GM18508 (cell line): ENCODE data around the gene TRAF3IP3.
A peak's percentile ranks its signal among the peaks of the same experiment; 100 is the strongest.

ENCODE experiments used
- ATAC-seq: cut with Tn5 transposase; IDR thresholded peaks from one replicate; pipeline ENCODE4 v1.9.1; 2021; ENCODE audit warnings: moderate number of reproducible peaks; ENCODE audit not compliant: insufficient read depth, unreplicated experiment

Gene TRAF3IP3

GRCh38 chr1:209755926-209756614, at the start of gene TRAF3IP3:
TRAF3IP3 (plus strand) TSS chr1:209756053; CDS start chr1:209760040, 3,987 bp downstream.
- ATAC-seq = peak; percentile 62

GRCh38 chr1:209706622-209707021, 49.2 kb upstream of the TRAF3IP3 start:
- no peak for ATAC-seq

GRCh38 chr1:209707308-209707707, 48.5 kb upstream of the TRAF3IP3 start:
- no peak for ATAC-seq

- ATAC-seq = no peak
These were observed 47.6 kb upstream of the TRAF3IP3 start for GRCh38 chr1:209708297-209708696.

- no peak for ATAC-seq
These were observed 45.8 kb upstream of the TRAF3IP3 start for GRCh38 chr1:209710093-209710492.

DNA sequence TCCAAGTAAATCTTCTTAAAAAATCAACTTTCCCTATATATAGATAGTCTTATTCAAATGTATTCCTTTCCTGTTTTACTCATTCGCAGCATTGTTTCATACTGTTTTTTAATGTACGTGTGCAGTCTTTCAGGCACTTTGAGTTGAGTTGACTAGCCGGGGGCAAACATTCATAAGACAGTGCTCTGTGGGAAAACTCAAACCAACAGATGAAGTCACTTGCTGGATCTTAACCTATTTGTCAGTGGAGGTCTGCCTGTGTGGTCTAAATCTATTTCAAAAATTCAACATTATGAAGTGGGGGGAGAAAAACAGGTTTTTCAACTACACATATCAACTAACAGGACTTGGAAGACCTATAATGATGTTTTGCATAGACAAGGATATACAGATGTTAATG, 45.0 kb upstream of the TRAF3IP3 start:
- ATAC-seq = no peak

GRCh38 chr1:209714338-209714737, 41.5 kb upstream of the TRAF3IP3 start:
- no peak for ATAC-seq

DNA sequence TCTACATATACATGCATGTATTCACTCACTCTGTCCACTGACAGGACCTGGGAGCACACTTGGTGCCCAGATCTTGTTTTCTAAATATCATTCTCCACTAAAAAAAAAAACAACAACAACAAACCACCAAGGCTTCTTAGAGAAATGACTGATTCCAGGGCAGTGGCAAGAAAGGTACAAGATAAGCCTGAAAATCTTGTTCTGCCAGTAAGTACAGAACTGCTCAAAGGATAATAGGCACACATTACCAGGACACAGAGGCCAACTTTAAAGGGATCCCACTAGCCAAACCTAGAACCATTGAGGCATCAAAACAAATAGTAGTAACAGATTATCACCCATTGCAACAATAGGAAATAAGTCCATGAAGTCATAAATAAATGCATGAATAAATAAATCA, 40.5 kb upstream of the TRAF3IP3 start:
- no peak for ATAC-seq

GRCh38 chr1:209717818-209718217, 38.0 kb upstream of the TRAF3IP3 start:
- ATAC-seq = no peak

- ATAC-seq = no peak
These were observed 35.5 kb upstream of the TRAF3IP3 start for GRCh38 chr1:209720326-209720725.

DNA sequence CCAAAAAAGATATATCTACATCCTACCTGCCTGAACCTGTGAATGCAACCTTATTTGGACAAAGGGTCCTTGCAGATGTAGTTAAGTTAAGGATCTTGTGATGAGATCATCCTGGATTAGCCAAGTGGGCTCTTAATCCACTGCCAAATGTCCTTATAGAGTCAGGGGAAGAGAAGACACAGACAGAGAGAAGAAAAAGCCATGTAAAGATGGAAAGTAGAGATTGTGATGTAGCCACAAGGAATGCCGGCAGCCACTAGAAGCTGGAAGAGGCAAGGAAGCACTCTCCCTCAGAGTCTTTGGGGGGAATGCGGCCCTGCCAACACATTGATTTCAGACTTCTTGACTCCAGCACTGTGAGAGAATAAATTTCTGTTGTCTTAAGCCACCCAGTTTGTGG, 35.0 kb upstream of the TRAF3IP3 start:
- no peak for ATAC-seq

DNA sequence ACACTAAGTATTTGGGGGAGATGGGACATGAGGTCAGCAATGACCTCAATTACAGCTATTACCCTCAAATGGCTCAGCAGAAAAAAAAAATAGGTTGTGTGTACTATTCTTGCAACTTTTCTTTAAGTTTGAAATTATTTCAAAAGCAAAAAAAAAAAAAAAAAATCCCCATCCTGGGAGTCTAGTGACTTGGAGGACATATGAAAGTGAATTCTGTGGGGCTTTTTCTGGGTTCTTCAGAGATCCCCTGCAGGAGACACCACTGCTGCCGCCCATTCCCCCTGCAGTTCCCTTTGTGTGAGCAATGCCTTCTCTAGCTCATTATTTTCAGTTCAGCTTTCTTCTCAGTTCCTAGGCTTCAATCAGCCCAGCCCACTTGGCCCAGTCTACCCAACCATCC, 34.5 kb upstream of the TRAF3IP3 start:
- no peak for ATAC-seq

DNA sequence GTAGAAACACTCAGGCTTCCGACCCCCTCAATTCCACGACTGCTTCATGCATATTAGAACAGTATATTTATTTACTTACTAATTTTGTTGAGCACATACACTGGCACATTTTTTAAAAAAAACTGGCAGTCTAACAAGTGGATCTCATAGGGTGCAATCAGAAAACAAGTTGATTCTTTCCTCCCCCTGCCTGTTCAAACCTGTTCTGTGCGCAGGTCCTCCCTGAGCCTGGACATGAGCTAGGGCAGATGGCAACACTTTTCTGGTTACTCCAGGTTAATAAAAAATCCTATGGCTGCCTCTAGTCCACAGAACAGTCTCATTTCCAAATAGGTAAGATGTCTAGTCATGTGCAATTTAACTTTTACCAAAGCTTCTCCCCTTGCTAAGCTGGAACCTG, 32.6 kb upstream of the TRAF3IP3 start:
- ATAC-seq = no peak

GRCh38 chr1:209723756-209724693, 31.8 kb upstream of the TRAF3IP3 start:
- no peak for ATAC-seq

- ATAC-seq = no peak
These were observed 28.6 kb upstream of the TRAF3IP3 start for GRCh38 chr1:209727286-209727685.

- ATAC-seq = no peak
These were observed 28.1 kb upstream of the TRAF3IP3 start for GRCh38 chr1:209727785-209728184.

- no peak for ATAC-seq
These were observed 27.4 kb upstream of the TRAF3IP3 start for GRCh38 chr1:209728466-209728865.

- no peak for ATAC-seq
These were observed 26.4 kb upstream of the TRAF3IP3 start for GRCh38 chr1:209729436-209729835.

DNA sequence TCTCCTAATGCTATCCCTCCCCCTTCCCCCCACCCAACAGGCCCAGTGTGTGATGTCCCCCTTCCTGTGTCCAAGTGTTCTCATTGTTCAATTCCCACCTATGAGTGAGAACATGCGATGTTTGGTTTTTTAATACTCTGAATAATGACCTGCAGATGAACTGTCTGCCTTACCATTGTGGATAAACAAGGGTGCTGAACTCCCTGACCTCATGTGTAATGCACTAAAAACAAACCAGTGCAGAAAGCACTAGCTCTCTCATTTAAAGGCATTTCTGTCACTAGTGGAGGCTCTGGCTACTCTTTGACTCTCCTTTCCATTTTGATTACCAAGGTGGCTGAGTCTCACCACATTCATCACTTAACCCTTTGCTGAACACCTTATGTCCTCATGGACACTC, 23.1 kb upstream of the TRAF3IP3 start:
- ATAC-seq = no peak

- ATAC-seq = no peak
These were observed 22.3 kb upstream of the TRAF3IP3 start for GRCh38 chr1:209733409-209734192.
